Measurements from ENCODE around the gene BTNL2.

The BTNL2 gene

DNA sequence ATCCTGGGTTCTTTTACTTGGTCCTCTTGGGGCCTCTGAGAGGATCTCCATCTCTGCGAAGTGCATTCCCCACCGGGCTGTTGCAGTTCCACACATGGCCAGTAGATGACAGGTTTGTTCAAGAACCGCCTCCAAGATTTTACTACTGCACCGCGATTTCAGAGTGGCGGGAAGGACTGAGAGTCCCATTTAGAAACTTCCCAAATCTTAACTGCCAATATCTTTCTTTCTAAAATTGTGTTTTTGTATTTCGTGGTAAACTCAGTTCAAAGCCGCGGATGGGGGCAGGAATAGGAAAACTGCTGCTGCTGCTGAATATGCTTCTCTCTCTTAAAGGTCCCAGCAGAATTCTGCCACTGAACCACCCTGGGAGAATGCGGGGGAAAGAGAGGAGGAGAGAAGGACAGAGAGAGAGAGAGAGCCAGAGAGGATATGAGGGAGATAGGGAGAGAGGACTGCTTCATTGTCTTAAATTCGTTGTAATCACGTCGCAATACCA lies 8.6 kb upstream of the BTNL2 start:
- no peak for DNase-seq (ENCODE audit: low read depth)

DNA sequence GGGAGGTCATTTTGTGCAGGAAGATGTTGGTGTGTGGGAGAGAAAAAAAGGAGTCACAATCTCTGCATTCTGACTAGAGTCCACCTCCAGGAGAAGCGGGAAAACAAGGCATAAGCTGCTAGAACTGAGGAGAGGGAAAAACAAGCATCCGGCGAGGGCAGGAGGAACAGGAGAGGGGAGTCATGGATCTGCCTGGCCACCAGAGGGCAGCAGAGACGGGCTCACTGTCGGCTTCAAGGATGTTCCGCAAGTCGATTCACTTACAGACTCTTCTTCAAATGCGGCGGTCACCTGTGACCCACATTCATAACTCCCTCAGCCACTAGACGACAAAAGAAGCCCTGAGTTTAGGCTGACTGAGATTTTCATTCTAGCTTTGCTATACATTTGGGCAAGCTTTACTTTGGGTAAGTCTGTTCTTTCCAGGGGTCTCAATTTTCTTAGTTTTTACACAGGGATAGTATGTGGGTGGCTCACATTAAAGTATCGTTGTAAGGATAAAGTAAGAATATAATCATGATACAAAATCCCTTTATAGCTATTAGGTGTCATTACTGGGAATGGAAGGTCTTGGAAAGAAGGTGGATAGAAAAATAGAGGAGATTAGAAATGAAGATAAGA lies 6.6 kb upstream of the BTNL2 start:
- DNase-seq (ENCODE audit: low read depth), result peak; percentile 28

GRCh38 chr6:32411566-32412327 lies 4.8 kb upstream of the BTNL2 start:
- no peak for DNase-seq (ENCODE audit: low read depth)

DNA sequence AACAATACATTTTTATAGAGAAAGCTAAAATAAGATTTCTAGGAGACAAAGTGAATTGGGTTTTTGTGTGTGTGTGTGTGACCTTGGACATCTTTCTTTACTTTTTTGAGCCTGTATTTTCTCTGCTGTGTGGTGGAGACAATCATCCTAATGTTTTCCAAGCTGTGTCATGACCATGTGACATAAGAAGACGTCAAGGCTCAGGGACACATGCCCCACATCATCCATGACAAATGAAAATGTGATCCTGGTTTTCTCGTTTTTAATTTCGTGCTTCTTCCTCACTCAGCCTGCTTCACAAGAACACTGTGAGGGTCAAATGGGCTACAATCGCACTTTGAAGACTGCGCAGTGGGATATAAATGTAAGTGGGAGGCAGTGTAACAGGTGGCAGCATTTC lies 3.9 kb upstream of the BTNL2 start:
- DNase-seq (ENCODE audit: low read depth), result no peak

GRCh38 chr6:32406197-32406596 lies 784 bp downstream of the BTNL2 start:
- no peak for DNase-seq (ENCODE audit: low read depth)

GRCh38 chr6:32405656-32406055 lies 1.3 kb downstream of the BTNL2 start:
- no peak for DNase-seq (ENCODE audit: low read depth)

DNA sequence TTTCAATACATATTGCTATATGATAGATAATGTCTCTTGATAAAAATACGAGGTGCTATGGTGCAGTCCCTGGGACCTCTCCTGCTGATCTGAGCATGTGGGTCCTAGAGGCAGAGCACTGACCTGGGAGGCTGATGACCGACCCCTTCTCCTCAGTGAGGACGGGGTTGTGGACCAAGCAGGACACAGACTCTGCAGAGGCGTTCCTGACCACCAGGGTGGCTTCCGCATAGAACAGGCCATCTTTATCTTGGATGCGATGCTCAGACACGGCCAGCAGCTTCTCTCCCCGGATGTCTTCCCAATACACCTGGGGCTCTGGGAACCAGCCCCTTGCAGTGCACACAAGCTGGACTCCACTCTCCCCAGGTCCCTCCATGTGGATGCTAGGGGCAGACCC lies 4.2 kb downstream of the BTNL2 start:
- no peak for DNase-seq (ENCODE audit: low read depth)

DNA sequence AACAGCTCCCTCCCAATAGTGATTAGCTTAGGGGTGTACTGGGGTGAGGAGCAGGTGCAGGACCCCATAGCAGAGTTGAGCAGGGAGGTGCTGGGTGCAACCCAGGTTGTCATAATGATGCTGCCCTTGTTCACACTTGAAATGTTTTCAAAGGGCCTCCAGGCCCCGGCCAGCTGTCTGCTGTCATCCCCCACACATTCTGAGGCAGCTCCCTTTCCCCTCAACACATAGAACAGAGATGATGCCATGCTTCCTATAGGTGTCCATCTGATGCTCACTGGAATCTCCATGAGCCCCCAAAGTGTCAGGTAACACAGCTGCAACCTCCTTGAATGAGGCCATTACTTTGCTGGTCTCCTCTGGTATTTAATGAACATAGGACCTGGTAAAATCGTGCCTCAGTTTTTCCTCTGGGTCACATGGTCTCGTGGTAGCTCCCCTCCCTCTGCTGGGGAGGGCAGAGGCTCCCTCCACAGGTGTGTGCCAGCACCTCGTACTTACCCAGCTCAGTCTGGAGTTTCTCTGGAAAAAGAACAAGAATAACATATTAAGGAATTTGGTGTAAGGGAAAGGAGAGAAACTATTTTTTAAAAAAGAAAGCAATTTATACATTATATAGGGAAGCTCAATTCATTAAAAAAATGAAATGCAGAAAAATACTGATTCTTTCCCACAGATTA lies 5.6 kb downstream of the BTNL2 start:
- DNase-seq (ENCODE audit: low read depth), result no peak

DNA sequence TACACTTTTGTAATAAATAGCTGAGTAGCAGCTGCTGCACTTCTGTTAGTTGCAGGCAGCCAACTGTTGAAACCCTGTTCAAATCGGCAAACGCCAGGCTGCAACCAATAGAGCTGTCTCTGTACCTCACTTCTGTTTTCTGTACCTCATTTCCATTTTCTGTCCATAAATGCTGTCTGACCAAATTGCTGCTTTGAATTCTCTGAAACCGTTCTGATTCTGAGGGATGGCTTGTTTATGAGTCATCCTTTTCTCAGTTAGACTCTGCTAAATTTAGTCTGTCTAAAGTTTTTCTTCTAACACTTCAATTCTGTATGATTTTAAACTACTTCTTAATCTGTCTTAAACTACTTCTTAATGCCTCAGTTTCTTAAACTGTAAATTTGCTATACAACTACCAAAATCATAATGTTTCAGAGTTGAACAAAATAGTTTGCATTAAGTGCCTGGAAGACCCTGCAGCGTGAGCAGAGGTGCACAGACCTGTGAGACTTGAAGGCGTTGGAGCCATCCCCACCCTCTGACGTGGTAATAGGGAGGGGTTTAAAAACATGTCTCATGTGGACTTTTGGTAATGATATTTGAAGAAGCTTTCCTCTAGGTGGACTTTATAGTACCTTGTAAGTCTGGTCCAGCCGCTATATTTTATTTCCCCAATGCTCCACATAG lies 9.6 kb downstream of the BTNL2 start:
- no peak for DNase-seq (ENCODE audit: low read depth)

DNA sequence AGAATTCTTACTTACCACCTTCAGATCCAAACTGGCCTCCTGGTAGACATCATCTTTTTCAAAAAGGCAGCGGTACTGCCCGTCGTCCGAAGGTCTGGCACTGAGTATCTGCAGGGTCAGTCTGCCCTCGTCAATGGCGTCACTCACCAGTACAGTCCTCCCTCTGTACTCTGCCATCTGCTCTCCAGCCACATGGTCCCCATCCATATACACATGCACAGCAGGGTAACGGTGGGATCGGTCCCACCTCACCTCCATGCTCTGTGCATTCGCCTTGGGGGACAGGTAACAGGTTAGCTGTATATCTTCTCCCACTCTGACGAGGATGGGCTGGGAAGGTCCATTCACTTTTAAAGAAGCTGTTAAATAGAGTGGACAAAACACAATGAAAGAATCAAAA lies 11.0 kb downstream of the BTNL2 start:
- DNase-seq (ENCODE audit: low read depth), result no peak

GRCh38 chr6:32393665-32394420 lies 13.1 kb downstream of the BTNL2 start:
- no peak for DNase-seq (ENCODE audit: low read depth)

DNA sequence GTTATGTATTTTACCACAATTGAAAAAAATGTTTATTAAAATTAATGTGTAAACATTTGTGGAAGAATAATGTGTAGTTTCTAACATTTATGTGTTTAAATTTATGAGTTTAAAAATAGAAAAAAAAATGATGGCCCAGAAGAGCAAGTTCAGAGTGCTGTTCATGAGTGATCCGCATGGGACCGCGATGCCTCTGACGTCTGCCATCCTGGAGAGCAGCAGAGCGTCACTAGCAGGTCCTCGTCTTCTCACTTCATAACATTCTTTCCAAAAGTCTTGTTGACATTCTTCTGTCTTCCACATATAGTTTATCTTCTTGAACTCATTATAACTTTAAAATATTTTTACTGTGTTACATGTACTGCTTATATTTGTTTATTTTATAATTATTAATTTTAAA lies 15.5 kb downstream of the BTNL2 start:
- no peak for DNase-seq (ENCODE audit: low read depth)

DNA sequence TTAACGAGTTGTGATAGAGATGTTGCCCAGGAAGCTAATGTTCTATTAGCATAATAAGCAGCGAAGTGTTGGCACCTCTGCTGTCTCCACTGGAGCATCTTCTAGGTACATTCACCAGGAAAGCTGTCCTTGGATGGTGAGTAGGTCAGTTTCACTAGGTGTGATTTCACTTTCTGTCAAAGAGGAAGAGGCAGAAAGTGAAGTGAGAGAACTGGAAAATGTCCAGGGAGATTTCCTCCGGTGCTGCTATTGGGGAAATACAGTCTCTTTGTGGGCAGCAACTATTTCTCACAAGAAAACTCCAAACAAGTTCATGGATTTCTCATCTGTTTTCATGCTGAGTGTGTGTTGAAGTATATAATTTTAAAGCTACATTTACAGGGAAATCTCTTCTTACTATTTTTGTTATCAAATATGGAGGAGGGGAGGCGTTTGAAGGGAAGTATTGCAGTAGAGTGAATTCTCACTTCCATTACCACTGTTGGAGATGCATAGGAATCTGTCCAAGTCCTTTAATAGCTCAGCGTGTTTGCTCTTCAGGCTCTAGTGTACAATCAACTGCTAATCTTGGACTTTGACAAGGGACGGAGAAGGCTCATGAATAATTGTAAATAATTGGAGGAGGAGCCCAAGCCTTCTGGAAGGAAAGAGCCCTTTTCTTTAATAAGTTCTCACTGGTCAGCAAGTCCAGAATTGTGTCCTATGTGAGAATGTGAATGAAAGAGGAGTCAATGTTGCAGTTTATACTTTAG lies 19.2 kb downstream of the BTNL2 start:
- no peak for DNase-seq (ENCODE audit: low read depth)

GRCh38 chr6:32386040-32386439 lies 20.9 kb downstream of the BTNL2 start:
- DNase-seq (ENCODE audit: low read depth), result no peak

GRCh38 chr6:32382757-32383420 lies 24.1 kb downstream of the BTNL2 start:
- DNase-seq (ENCODE audit: low read depth), result no peak

GRCh38 chr6:32379545-32379944 lies 27.4 kb downstream of the BTNL2 start:
- no peak for DNase-seq (ENCODE audit: low read depth)

- no peak for DNase-seq (ENCODE audit: low read depth)
Measured at GRCh38 chr6:32375739-32376529, 31.0 kb downstream of the BTNL2 start.

- DNase-seq (ENCODE audit: low read depth), result no peak
Measured at GRCh38 chr6:32371803-32372202, 35.2 kb downstream of the BTNL2 start, which contains the start of gene TSBP1. Gene TSBP1 (minus strand): TSS chr6:32371903. CDS start chr6:32371706, 197 bp downstream.

DNA sequence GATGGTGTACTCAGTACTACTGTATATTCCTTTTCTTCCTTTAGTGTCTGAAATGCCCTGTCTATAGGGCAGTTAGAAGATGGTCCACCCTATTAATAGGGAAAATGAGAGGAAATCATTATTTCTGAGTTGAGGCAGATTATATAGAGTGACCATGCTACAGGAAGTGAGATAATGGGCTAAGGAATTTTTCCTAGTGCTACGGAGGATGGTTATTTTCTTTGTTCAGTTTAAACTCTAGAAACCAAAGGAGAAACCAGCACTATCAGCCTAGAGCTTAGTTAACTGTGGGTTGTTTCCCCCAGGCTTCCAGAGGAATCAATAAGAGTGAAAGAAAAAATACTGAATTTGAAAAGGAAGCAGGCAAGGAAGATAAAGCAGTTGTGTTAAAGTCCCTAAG lies 35.8 kb downstream of the BTNL2 start:
- no peak for DNase-seq (ENCODE audit: low read depth)

- no peak for DNase-seq (ENCODE audit: low read depth)
Measured at GRCh38 chr6:32370505-32370904, 36.5 kb downstream of the BTNL2 start.

Data from non-pigmented ciliary epithelial cell (primary cell).